NB4 (cell line): ENCODE results near the gene SKIC8.

Experiments
- CTCF ChIP-seq: IDR thresholded peaks from one replicate; pipeline ENCODE4 v1.5.1; 2012; ENCODE audit warnings: low read depth, low read length
- POLR2A ChIP-seq: IDR thresholded peaks from 2 replicates; pipeline ENCODE4 v1.6.1; 2011; ENCODE audit warnings: mild to moderate bottlenecking; ENCODE audit not compliant: insufficient read length; ENCODE audit errors: extremely low read depth

- no peak for TF ChIP-seq CTCF
- TF ChIP-seq POLR2A, result no peak
Measured at GRCh38 chr15:78255421-78256043, 43.9 kb downstream of the SKIC8 start.
